A673 (cell line): Measurements from ENCODE around the gene SMIM1. TPM values are rescaled to one million over a fixed set of nuclear protein-coding genes. Genes with fewer than 3 reads are reported as not detected.

Experiments
- BruUV-seq: library from RNA; stranded (reverse); fragments of 400-500 nt; replicated peaks from 2 replicates; lab custom pipeline; 2021; lab: Mats Ljungman, UMichigan
- CTCF ChIA-PET: fragments of 300-600 bp; sonication (Branson Sonifier 250); formaldehyde crosslinking; loops from one replicate; lab custom pipeline; 2022; ENCODE audit warnings: antibody characterized with exemption; lab: Charles Lee
- POLR2A ChIA-PET: fragments of 300-600 bp; sonication (Branson Sonifier 250); formaldehyde crosslinking; loops from one replicate; lab custom pipeline; 2022; ENCODE audit warnings: antibody characterized with exemption; ENCODE audit not compliant: low non-redundant PET; lab: Charles Lee
- DNase-seq: peaks from one replicate; pipeline ENCODE4 v3.0.0-alpha.2; 2015; ENCODE audit warnings: low spot score
- H3K27ac ChIP-seq: fragments of 200-600 bp; sonication (generic); 2 replicates; pipeline ENCODE4 v1.5.1; 2016; ENCODE audit warnings: mixed run types, low read depth, mild to moderate bottlenecking, mixed read lengths, antibody characterized with exemption, low read length; ENCODE audit not compliant: poor library complexity, severe bottlenecking
- H3K27me3 ChIP-seq: fragments of 200-600 bp; sonication (generic); replicated peaks from 2 replicates; pipeline ENCODE4 v1.6.1; 2017; ENCODE audit warnings: mixed run types, low read depth, mild to moderate bottlenecking, mixed read lengths, antibody characterized with exemption, low read length; ENCODE audit not compliant: insufficient read depth, poor library complexity
- H3K36me3 ChIP-seq: fragments of 200-600 bp; sonication (generic); 2 replicates; pipeline ENCODE4 v1.6.1; 2016; ENCODE audit warnings: mixed run types, mild to moderate bottlenecking, mixed read lengths, antibody characterized with exemption, low read length; ENCODE audit not compliant: insufficient read depth, poor library complexity, severe bottlenecking
- H3K4me1 ChIP-seq: fragments of 200-600 bp; sonication (generic); 2 replicates; pipeline ENCODE4 v1.6.1; 2017; ENCODE audit warnings: mixed run types, mild to moderate bottlenecking, mixed read lengths, antibody characterized with exemption, low read length; ENCODE audit not compliant: insufficient read depth, poor library complexity, severe bottlenecking
- H3K4me3 ChIP-seq: fragments of 200-600 bp; sonication (generic); 2 replicates; pipeline ENCODE4 v1.5.1; 2016; ENCODE audit warnings: low read depth, mixed run types, mild to moderate bottlenecking, mixed read lengths, low read length; ENCODE audit not compliant: poor library complexity, severe bottlenecking
- H3K9me3 ChIP-seq: fragments of 200-600 bp; sonication (generic); 2 replicates; pipeline ENCODE4 v1.6.1; 2016; ENCODE audit warnings: mixed run types, low read depth, mild to moderate bottlenecking, mixed read lengths, antibody characterized with exemption, low read length; ENCODE audit not compliant: poor library complexity, severe bottlenecking
- CTCF ChIP-seq: fragments of 300-800, 200-600 bp; sonication (generic); conservative IDR thresholded peaks from 2 replicates; pipeline ENCODE4 v1.5.1; 2017; ENCODE audit warnings: low read depth, mild to moderate bottlenecking, antibody characterized with exemption, low read length, moderate library complexity, mixed read lengths
- EZH2 ChIP-seq: fragments of 200-600 bp; sonication (generic); IDR thresholded peaks from 2 replicates; pipeline ENCODE4 v1.6.1; 2017; ENCODE audit warnings: borderline replicate concordance, low read depth, mild to moderate bottlenecking, mixed read lengths, antibody characterized with exemption, low read length; ENCODE audit not compliant: poor library complexity, severe bottlenecking
- intact Hi-C: fragments of 100-400 bp; cut with micrococcal nuclease; formaldehyde crosslinking; loops from one replicate; pipeline ENCODE4 v1.10.0; 2022; ENCODE audit not compliant: unreplicated experiment
- total RNA-seq: library from RNA; stranded (reverse); gene quantifications from 2 replicates; pipeline ENCODE4 v1.2.3, GENCODE V29; 2021

SMIM1 gene
- total RNA-seq, 1 experiment from 2014 or later, result 1.5 TPM

DNA sequence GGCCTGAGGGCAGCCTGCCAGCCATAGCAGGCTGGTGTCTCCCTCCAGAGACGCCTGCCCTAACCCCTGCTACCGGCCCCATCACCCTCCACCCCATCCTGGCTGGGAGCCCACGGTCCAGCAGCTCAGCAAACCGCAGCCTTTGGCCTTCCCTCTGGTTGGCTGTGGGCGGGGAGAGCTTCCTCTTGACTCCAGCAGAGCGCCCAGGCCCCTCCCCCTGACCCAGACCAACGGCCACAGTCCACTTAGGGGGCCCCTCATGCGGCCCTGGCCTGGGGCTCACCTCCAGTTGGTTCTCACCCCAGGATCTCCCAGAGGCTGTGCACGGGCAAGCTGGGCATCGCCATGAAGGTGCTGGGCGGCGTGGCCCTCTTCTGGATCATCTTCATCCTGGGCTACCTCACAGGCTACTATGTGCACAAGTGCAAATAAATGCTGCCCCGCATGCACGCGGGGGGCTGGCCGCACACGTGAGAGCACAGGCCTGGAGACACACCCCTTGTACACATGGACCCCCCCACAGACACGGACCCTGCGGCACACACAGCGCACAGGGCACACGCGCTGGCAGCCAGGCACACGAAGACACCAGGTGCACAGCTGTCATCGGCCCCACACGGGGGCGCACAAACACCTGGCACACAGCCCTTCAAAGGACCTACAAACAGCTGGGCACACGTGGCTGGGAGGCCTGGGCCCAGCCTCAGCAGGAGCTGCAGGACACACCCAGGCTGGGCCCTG lies 3.1 kb downstream of the SMIM1 start:
- CTCF ChIA-PET, result no interaction called here
- no peaks in the 10 kb centered on the region for H3K9me3 ChIP-seq
- POLR2A ChIA-PET, result no interaction called here
- peak; percentile 52 for DNase-seq
- H3K27ac ChIP-seq, result no peak overlapping the region
- TF ChIP-seq EZH2 (no peak), CTCF (peak; percentile 58)
- H3K4me1 ChIP-seq, result peaks cover 9% of the 10 kb centered on the region
- intact Hi-C loops, result no loop called here
- H3K4me3 ChIP-seq, result no peak overlapping the region
- BruUV-seq, result no TSS peak
- peaks cover 21% of the 10 kb centered on the region for H3K36me3 ChIP-seq
- no peaks in the 10 kb centered on the region for H3K27me3 ChIP-seq

GRCh38 chr1:3776231-3776961 lies 3.8 kb downstream of the SMIM1 start:
- H3K27ac ChIP-seq, result no peak overlapping the region
- CTCF ChIA-PET, result no interaction called here
- no peaks in the 10 kb centered on the region for H3K9me3 ChIP-seq
- TF ChIP-seq CTCF (no peak), EZH2 (no peak)
- DNase-seq, result no peak
- no peak overlapping the region for H3K4me3 ChIP-seq
- H3K4me1 ChIP-seq, result peaks cover 7% of the 10 kb centered on the region
- BruUV-seq, result no TSS peak
- H3K36me3 ChIP-seq, result peaks cover 28% of the 10 kb centered on the region
- intact Hi-C loops, result no loop called here
- no peaks in the 10 kb centered on the region for H3K27me3 ChIP-seq
- POLR2A ChIA-PET, result no interaction called here

DNA sequence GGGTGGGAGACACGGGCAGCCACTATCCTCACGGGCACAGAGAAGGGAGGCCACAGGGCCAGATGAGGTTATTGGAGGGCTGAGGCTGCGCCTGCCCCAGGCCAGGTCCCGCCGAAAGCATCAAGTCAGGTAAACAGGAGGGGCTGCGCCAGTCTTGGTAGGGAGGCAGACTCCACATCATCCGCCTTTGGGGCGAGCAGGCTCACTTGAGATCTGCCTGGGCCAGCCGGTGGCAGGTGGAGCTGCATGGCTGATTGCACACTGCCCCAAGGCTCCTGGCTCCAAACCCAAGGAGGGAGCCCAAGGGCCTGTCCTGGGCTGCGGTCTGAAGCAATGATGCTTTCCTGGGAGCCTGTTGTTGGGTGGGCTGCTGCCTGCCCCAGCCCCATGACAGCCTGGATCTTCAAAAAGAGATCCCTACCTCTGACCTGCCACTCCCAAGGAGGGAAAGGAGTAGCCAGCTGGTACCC lies 4.6 kb downstream of the SMIM1 start:
- no peaks in the 10 kb centered on the region for H3K9me3 ChIP-seq
- TF ChIP-seq EZH2 (no peak), CTCF (no peak)
- peaks cover 35% of the 10 kb centered on the region for H3K36me3 ChIP-seq
- H3K4me1 ChIP-seq, result peaks cover under 1% of the 10 kb centered on the region
- H3K27ac ChIP-seq, result no peak overlapping the region
- no TSS peak for BruUV-seq
- CTCF ChIA-PET, result no interaction called here
- no peaks in the 10 kb centered on the region for H3K27me3 ChIP-seq
- POLR2A ChIA-PET, result no interaction called here
- no peak overlapping the region for H3K4me3 ChIP-seq
- intact Hi-C loops, result no loop called here
- DNase-seq, result no peak
